ENCODE data around the gene UPF1.
"Not testable (repeated sequence)": the region's sequence is repeated elsewhere in the genome, so short reads cannot be mapped to it uniquely, and the experiment has no call there.

The UPF1 gene

DNA sequence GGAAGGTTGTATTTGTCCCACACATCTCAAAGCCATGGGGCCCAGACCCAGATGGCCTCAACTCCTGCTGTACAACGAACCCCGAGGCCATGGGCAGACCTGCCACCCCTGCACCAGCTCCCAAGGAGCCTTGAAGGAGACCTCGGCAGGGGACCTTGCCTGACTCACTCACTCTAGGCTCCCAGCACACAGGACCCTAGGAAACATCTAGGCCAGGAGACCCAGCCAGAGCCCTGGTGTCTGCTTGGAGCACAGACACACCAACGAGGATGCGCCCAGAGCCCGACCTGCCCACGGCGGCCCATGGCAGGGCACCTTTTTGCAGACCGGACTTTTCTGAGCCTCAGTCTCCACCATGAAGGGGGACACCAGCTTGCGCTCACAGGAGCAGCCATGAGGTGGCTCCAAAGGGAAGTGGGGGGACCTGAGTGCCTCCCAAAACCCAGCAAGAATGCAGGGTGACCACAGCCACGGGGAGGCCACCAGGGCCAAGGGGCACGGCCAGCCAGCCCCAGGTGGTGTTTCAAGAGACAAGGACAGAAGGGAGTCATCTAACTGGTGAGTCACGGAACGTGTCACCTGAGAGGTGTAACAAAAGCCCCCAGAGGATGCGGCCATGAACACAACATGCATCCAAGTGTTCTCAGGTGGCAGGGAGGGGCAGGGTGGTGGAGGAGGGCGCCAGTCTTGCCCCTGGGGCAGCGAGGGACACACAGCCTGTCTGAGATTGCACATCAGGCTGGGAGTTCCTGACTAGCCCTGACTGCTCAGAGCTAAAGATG, 69.1 kb downstream of the UPF1 start:
- DNase-seq = no peak

DNA sequence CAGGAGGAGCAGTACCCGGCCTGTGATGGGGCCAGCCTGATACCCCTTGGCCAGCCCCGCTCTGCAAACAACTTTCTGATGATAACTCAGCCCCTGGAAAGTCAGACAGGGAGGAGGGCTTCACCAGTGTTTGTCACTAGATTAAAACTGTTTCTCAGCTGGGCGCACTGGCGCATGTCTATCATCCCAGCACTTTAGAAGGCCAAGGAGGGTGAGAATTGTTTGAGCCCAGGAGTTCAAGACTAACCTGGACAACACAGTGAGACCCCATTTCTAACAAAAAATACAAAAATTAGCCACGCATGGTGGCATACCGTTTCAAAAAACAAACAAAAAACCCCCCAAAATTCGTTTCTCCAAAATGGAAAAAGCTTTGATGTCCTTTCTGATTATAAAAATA, 69.7 kb downstream of the UPF1 start:
- no peak for DNase-seq

DNA sequence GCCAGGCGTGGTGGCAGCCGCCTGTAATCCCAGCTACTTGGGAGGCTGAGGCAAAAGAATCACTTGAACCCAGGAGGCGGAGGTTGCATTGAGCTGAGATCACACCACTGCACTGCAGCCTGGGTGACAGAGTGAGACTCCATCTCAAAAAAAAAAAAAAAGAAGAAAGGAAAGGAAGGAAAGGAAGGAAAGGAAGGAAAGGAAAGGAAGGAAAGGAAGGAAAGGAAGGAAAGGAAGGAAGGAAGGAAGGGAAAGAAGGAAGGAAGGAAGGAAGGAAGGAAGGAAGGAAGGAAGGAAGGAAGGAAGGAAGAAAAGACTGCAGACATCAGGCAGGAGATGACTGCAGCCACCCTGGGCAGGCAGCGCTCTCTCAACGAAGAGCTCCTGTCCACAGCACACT, 70.8 kb downstream of the UPF1 start:
- DNase-seq = not testable (repeated sequence)

DNA sequence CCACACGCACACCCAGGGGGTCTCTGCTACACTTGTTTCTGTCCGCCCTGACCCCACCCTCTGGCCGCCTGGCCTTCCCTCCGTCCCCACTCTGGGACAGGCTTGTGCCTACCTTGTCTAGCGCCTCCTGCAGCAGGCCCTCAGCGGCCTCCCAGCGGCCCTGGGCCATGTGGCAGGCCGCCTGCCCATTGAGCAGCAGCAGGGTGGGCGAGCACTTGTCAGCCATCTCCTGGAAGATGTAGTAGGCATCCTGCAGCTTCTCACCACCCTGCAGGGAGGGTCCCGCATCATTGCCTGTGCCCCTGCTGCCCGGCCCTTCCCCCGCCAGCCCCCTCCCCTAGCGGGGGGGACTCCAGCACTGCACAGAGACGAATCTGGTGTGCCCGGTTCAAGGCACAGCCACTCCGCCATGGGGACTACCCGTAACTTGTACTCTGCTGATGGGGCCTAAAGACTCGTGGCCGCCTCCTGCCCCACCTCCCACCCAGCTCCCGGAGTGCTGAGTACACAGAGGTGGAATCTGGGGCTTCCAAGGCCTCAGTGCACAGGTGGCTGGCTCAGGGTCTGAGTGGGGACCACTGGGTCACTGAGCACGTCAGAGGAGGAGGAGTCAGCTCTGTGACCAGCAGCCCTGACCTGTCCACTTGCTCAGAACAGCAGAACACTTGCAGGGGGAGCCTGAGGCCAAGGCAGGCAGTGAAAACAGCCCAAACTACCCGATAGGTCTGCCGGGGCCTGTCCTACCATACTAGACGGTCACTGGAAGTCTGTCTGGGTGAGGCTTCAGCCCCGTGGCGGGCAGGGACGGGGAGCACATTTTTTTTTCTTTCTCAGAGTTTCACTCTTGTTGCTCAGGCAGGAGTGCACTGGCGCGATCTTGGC, 71.6 kb downstream of the UPF1 start:
- no peak for DNase-seq

DNA sequence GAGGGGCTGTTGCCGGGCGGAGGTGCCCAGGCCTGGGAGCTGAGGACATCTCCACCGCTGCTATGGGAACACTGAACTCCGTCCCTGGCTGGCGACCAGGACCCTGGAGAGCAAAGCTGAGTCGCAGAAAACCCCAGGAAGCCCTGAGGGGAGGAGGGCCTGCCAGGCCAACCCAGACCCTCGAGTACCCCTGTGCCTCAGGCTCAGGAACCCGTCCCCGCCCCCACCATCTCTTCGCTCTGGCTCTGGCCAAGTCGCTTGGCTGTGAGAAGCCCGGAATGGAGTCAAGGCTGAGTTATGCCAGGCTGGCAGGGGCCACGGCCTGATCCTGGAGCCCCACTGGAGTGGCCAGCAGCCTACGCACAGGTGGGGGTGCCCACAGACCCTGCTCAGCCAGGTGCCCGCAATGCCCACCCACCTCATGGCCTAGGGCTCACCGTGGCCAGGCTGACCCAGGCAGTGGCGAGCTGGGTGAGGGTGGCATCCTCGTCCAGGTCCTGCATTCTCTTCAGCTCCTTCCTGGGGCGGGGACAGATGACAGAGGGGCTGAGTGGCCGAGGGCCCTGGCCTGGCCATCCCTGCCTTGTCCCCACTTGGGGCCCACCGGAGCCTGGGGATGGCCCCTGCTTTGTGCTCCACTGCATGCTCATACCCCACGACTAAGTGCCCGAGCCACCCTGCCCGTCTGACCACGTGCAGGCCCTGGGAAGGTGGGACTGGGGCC, 72.7 kb downstream of the UPF1 start:
- no peak for DNase-seq

DNA sequence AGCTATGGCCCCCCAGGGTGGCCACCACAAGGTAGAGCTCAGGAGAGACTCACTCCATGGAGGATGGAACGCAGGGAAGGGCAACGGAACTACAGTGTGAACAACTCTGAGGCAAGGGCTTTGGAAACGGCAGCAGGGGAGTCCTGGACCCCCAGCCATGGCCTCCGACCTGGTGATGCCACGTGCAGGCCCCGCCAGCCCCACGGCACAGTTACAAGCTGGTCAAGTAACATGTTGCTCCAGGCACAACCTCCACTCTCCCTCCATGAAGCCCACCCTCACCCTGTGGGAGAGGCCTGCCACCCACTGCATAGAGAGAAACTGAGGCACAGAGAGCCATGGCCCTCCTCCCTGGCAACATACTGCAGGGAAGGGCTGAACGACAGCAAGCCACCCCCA, 73.3 kb downstream of the UPF1 start:
- no peak for DNase-seq

DNA sequence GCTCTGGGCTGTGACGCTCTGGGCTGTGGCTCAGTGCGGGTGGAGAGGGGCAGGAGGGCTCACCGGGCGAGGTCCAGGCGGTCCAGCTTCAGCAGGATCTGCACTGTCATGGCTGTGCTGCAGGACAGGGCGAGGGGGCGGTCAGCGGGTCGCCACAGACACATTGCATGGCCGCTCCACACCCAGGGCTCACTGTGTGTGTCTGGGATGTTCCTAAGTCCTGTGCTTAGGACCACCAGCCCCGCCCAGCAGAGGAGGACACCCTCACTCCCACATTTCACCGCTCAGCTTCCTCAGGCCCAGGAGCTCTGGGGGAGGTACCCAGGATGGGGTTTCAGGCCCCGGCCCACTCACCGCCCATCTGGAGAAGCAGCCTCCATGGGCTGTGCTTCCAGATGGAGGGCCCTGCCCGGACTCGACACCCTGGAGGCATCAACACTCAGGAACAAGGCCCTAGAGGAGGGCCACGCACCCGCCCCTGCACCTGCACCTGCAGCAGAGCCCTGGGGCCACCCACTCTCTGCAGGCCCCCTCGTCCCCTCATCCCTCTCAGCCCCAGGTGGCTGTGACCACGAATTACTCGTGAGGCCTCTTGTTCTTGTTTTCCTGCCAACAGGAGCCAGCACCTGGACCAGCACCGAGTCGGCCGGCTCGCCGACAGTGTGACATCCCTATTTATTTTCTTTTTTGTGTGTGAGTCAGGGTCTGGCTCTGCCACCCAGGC, 73.9 kb downstream of the UPF1 start:
- DNase-seq = no peak

DNA sequence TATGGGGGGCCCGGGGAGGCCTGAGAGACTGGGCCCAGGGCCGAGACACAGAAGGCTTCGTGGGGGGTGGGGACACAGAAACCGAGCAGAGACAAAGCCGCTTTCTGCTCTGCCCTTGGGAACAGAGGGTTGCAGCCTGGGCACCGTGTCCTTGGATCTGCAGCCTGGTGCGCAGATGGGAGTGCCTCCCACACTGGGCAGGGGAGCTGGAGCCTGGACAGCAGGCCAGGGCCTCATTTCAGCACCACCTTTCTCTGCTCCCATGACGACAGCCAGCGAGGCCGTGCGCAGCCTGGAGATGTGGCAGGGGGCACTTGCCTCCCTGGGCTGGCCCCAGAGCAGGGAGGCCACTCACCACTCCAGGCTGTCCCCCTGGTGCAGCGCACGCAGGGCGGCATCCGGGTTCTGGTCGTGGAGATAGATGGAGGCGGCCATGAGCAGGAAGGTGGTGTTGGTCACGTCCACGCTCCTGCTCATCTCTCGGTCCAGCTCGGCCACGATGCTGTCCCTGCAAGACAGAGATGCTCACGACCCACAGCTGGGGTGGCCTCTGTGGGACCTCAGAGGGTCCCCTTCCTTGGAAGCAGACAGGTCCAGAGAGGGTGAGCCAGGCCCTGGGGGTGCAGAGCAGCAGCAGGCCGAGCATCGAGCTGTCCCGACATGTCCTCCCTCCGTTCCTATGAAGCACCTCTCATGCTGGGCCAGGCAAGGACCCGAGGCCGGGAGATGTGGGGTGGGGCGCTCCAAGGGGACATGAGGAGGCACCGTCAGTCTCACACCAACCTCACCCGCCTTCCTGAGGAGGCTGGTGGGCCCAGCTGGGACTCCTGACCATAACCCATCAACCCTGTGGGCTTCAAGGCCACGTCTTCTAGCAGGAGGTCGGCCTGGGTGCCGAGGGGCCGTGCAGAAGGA, 75.1 kb downstream of the UPF1 start:
- DNase-seq = no peak

DNA sequence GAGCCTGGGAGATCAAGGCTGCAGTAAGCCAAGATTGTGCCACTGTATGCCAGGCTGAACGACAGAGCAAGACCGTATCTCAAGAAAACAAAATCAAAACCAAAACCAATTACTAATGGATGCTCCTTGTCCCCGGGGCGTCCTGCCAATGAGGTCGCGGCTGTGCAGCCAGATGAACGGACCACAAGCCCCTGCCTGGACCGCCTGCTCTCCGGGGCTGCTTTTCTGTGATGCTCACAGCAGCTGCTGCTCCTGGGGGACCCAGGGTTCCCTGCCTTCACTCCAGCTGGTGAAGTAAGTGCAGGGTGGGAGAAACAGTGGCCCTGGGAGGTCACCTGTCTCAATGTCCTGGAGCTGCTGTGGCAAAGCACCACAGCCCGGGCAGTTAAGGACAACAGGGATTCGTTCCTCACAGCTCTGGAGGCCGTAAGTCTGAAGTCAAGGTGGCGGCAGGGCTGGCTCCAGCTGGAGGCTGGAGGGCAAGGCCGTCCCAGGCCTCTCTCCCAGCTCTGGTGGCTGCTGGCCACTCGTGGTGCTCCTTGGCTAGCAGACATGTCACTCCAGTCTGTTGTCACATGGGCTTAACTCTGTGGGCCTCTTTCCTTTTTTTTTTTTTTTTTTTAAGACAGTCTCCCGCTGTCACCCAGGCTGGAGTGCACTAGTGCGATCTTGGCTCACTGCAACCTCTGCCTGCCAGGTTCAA, 77.3 kb downstream of the UPF1 start:
- DNase-seq = no peak

DNA sequence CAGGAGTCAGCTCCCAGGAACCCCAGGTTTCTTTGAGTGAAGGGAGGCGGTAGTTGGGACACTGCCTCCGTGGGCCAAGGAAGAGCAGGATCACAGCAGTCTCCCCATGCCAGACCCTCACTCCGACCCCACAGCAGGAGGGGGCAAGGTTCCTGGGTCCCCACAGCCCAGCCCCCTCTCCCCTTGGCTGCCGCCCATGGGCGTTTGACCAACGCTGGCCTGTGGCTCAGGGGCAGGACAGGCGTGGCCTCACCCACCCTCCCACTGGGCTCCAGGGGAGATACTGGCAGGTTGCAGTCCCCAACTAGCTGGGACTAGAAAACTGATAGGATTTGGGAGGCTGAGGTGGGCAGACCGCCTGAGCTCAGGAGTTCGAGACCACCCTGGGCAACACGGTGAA, 78.3 kb downstream of the UPF1 start:
- DNase-seq = no peak

DNA sequence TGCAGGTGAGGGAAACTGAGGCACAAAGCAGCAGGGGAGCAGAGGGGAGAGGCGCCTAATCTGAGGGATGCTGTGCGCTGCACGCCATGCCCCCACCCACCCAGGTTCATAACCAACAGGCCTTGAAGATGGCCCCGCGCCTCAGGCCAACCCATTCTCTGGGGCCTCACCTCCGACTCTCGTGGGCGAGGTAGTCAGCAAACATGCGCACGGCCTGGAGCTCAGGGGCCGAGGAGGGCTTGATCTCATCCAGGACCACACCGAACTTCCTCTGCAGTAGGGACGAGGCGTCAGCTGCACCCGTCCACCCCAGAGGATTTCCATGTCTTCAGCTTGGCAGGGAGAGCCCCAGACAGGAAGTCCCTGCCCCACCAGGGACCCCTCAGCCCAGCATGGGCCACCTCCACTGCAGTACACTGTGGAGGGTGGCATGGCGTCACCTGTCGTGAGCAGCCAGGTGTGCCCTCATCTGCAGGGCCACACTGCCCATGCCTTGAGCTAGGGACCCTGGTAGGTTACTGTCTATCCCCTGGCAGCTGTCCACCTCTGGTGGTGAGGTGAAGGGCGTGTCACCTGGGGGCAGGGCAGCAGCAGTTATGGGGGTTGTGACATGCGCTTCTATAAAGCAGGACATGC, 79.2 kb downstream of the UPF1 start:
- DNase-seq = no peak

DNA sequence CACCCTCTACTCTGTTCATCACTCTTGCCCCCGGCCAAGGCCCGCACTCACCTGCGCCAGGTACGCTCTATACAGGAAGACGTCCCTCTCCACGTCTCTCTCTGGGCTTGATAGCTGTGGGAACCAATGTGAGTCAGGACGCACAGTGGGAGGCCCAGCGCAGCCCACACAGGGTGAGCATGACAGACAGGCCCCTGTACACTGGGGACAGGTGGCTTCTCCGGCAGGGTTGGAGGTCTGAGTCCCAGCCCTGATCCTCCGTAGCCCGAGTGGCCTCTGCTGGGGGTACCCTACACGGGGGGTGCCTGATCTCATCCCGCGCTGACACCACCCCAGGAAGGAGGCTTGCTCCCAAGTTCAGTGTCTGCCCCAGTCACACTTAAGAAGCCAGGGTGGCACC, 81.2 kb downstream of the UPF1 start:
- DNase-seq = no peak

DNA sequence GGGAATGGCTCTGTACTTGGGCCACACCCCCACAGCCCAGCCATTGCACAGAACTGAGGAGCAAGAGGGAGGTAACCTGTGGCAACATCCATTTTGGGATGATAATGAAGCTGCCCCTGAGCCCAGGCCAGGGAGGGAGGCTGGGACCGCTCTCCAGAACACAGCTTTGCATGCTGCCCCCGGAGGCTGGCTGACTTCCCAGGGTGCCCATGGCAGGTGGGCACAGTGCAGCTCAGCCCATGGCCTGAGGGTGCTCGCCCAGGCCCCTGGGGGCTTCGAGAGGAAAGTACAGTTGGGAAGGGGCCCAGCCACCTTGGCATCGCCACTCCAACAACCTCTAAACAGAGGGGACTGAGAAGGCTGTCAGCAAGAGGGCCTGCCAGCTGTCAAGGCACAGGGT, 81.7 kb downstream of the UPF1 start:
- DNase-seq = no peak

DNA sequence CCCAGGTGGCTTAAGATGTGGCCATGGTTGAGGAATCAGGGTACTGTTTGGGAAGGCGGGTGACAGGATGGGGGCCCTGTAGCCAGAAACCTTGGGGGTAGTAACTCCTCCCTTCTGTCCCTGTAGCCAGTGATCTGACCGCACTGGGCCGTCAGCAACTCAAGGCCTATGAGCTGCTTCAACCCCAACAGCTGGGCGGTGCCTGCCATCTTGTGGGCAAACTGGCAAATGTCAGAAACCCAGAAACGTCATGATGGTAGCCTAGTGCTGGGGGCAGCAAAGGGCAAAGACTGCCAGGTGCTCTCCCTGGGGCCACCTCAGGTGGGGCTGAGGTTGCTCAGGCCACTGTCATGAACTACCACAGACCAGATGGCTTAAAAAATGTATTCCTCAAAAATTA, 83.9 kb downstream of the UPF1 start:
- DNase-seq = no peak

DNA sequence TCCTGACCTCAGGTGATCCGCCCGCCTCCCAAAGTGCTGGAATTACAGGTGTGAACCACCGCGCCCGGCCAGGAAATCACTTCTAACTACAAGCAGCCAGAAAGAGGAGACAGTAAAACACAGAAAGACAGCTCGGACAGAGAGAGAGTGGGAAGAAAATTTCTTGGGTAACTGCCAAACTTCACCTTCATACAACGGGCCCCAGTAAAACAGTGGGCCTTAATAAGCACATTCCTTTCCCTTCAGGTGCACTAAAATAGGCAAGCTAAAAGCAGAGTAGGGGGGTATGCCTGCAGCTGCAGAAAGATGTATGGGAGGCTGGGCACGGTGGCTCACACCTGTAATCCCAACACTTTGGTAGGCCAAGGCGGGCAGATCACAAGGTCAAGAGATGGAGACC, 85.8 kb downstream of the UPF1 start:
- DNase-seq = not testable (repeated sequence)
